ENCODE data around the gene RAD50.

Gene RAD50

GRCh38 chr5:132639706-132640130, 82.9 kb downstream of the RAD50 start:
- DNase-seq, result no peak

GRCh38 chr5:132640613-132641012, 83.8 kb downstream of the RAD50 start:
- DNase-seq, result no peak

- no peak for DNase-seq
Measured at GRCh38 chr5:132641241-132641723, 84.5 kb downstream of the RAD50 start.

- no peak for DNase-seq
Measured at GRCh38 chr5:132641841-132642240, 85.1 kb downstream of the RAD50 start.

- no peak for DNase-seq
Measured at GRCh38 chr5:132644177-132644576, 87.4 kb downstream of the RAD50 start.

- DNase-seq, result no peak
Measured at GRCh38 chr5:132646583-132647266, 89.9 kb downstream of the RAD50 start.

- DNase-seq, result no peak
Measured at GRCh38 chr5:132647473-132647872, 90.7 kb downstream of the RAD50 start.

GRCh38 chr5:132648355-132648754, 91.6 kb downstream of the RAD50 start:
- no peak for DNase-seq

GRCh38 chr5:132651838-132652469, 95.2 kb downstream of the RAD50 start:
- DNase-seq, result peak; percentile 47

- no peak for DNase-seq
Measured at GRCh38 chr5:132653716-132654115, 96.9 kb downstream of the RAD50 start.

- DNase-seq, result no peak
Measured at GRCh38 chr5:132655821-132656773, 99.3 kb downstream of the RAD50 start.

GRCh38 chr5:132656774-132657355, 100.1 kb downstream of the RAD50 start:
- no peak for DNase-seq

GRCh38 chr5:132657676-132658380, 101.1 kb downstream of the RAD50 start, which contains the start of gene IL13:
Gene IL13 (plus strand): TSS chr5:132658173. CDS start chr5:132658187, 14 bp downstream.
- DNase-seq, result no peak

- no peak for DNase-seq
Measured at GRCh38 chr5:132658381-132659302, 101.9 kb downstream of the RAD50 start.

GRCh38 chr5:132659598-132660493, 103.1 kb downstream of the RAD50 start:
- no peak for DNase-seq

GRCh38 chr5:132661231-132662003, 104.6 kb downstream of the RAD50 start:
- no peak for DNase-seq

- DNase-seq, result no peak
Measured at GRCh38 chr5:132662004-132662401, 105.2 kb downstream of the RAD50 start.

- DNase-seq, result no peak
Measured at GRCh38 chr5:132662925-132663770, 106.4 kb downstream of the RAD50 start.
